GM12878 (cell line): ENCODE measurements around the gene ME3. TPM values are rescaled to one million over a fixed set of nuclear protein-coding genes. Genes with fewer than 3 reads are reported as not detected.

Experiments
- IKZF2 ChIP-seq, 2 experiments: fragments of 450-650 bp; IDR thresholded peaks; 2 replicates each; pipeline ENCODE4 v1.6.1; 2017; ENCODE audit warnings: mild to moderate bottlenecking in 2 of 2, moderate library complexity in 2 of 2
- PAX5 ChIP-seq: IDR thresholded peaks from 2 replicates; pipeline ENCODE4 v1.6.1; 2011; ENCODE audit warnings: low read depth, low read length, borderline replicate concordance
- polyA plus RNA-seq, 11 experiments: library from polyadenylated mRNA; depleted of rRNA in 4 of 11; unstranded in 6 of 11; stranded (reverse) in 5 of 11; fragments of >200 nt; fragmentation: Nextera tagmentation in 4 of 11; fragmentation: Illumina TruSeq in 1 of 11; extraction: Ambion mirVana in 4 of 11; extraction: Trizol in 1 of 11; gene quantifications; 1 replicate in 1 of 11; 2 replicates in 10 of 11; pipeline versions ENCODE4 v1.2.1 to v1.2.3, GENCODE V29; 2011 to 2016; ENCODE audit warnings: inconsistent platforms in 2 of 11, missing spikeins in 2 of 11, low read depth in 1 of 11
- total RNA-seq, 4 experiments: library from RNA; depleted of rRNA in 3 of 4; stranded (reverse); fragments of >200 nt in 3 of 4; fragmentation: Illumina TruSeq in 1 of 4; extraction: Trizol in 1 of 4; gene quantifications; 2 replicates each; pipeline versions ENCODE4 v1.2.1 to v1.2.3, GENCODE V29; 2013 to 2021
- TF ChIP-seq, protein P1 (sequence below): fragments of 450-650 bp; IDR thresholded peaks from 2 replicates; pipeline ENCODE4 v1.6.1; 2018; ENCODE audit warnings: mild to moderate bottlenecking, low read depth, moderate library complexity; ENCODE audit not compliant: partially characterized antibody
- TF ChIP-seq, protein P2 (sequence below): fragments of 450-650 bp; IDR thresholded peaks from 2 replicates; pipeline ENCODE4 v1.6.1; 2014; ENCODE audit warnings: mild to moderate bottlenecking
- TF ChIP-seq, protein P3 (sequence below): fragments of 450-650 bp; IDR thresholded peaks from 2 replicates; pipeline ENCODE4 v1.6.1; 2016; ENCODE audit warnings: mild to moderate bottlenecking, moderate library complexity, borderline replicate concordance

Gene ME3
- total and polyA plus RNA-seq, 10 of the 15 experiments (the other 5 are each of a cell fraction or from before 2014, with no cell fraction given), result 0.06 to 0.40 (median 0.19) TPM; not detected in 2

DNA sequence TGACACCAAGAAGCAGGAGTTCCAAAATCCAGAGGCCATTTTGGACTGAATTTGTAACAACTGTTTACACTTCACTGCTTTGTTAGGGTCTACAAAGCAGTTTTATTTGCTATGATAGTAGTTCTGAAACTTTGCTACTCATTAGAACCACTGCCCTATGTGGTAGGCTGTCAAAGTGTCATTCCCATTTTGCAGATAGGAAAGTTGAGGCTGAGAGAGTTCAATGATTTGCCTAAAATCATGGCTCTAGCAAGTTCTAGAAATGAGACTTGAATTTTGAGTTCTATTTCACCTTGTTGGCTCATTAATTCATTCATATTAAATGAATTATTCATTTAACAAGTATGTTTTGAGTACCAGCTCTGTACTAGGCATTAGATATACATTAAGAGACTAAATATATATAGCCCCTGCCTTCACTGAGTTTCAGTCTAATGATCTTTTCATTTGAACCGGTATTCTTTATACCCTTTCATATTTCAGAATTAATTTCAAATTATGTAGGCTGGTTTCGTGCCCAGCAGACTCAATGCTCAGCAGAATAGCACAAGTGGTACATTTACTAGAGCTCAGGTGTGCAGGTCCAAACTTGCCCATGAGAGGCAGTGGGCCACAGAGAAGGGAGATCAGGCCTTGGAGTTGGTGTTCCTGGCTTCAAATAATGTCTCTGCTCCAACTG lies 93.5 kb downstream of the ME3 start (continued):
- TF ChIP-seq, protein P1, sequence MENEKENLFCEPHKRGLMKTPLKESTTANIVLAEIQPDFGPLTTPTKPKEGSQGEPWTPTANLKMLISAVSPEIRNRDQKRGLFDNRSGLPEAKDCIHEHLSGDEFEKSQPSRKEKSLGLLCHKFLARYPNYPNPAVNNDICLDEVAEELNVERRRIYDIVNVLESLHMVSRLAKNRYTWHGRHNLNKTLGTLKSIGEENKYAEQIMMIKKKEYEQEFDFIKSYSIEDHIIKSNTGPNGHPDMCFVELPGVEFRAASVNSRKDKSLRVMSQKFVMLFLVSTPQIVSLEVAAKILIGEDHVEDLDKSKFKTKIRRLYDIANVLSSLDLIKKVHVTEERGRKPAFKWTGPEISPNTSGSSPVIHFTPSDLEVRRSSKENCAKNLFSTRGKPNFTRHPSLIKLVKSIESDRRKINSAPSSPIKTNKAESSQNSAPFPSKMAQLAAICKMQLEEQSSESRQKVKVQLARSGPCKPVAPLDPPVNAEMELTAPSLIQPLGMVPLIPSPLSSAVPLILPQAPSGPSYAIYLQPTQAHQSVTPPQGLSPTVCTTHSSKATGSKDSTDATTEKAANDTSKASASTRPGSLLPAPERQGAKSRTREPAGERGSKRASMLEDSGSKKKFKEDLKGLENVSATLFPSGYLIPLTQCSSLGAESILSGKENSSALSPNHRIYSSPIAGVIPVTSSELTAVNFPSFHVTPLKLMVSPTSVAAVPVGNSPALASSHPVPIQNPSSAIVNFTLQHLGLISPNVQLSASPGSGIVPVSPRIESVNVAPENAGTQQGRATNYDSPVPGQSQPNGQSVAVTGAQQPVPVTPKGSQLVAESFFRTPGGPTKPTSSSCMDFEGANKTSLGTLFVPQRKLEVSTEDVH, result no peak
- TF ChIP-seq, protein P2, sequence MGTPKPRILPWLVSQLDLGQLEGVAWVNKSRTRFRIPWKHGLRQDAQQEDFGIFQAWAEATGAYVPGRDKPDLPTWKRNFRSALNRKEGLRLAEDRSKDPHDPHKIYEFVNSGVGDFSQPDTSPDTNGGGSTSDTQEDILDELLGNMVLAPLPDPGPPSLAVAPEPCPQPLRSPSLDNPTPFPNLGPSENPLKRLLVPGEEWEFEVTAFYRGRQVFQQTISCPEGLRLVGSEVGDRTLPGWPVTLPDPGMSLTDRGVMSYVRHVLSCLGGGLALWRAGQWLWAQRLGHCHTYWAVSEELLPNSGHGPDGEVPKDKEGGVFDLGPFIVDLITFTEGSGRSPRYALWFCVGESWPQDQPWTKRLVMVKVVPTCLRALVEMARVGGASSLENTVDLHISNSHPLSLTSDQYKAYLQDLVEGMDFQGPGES, result no peak
- TF ChIP-seq, protein P3, sequence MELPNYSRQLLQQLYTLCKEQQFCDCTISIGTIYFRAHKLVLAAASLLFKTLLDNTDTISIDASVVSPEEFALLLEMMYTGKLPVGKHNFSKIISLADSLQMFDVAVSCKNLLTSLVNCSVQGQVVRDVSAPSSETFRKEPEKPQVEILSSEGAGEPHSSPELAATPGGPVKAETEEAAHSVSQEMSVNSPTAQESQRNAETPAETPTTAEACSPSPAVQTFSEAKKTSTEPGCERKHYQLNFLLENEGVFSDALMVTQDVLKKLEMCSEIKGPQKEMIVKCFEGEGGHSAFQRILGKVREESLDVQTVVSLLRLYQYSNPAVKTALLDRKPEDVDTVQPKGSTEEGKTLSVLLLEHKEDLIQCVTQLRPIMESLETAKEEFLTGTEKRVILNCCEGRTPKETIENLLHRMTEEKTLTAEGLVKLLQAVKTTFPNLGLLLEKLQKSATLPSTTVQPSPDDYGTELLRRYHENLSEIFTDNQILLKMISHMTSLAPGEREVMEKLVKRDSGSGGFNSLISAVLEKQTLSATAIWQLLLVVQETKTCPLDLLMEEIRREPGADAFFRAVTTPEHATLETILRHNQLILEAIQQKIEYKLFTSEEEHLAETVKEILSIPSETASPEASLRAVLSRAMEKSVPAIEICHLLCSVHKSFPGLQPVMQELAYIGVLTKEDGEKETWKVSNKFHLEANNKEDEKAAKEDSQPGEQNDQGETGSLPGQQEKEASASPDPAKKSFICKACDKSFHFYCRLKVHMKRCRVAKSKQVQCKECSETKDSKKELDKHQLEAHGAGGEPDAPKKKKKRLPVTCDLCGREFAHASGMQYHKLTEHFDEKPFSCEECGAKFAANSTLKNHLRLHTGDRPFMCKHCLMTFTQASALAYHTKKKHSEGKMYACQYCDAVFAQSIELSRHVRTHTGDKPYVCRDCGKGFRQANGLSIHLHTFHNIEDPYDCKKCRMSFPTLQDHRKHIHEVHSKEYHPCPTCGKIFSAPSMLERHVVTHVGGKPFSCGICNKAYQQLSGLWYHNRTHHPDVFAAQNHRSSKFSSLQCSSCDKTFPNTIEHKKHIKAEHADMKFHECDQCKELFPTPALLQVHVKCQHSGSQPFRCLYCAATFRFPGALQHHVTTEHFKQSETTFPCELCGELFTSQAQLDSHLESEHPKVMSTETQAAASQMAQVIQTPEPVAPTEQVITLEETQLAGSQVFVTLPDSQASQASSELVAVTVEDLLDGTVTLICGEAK, result no peak
- no peak for TF ChIP-seq IKZF2 (IDR thresholded peaks at IDR 0.05)
- no peak for TF ChIP-seq PAX5
